Measurements from ENCODE around the gene ATAT1. TPM values are rescaled to one million over a fixed set of nuclear protein-coding genes. Genes with fewer than 3 reads are reported as not detected.
A peak's percentile ranks its signal among the peaks of the same experiment; 100 is the strongest.

Gene ATAT1
- total and polyA plus RNA-seq, 9 of the 15 experiments (the other 6 are each of a cell fraction or from before 2014, with no cell fraction given): 0.65 to 5.8 (median 1.6) TPM

GRCh38 chr6:30690403-30691207 is 63.9 kb downstream of the ATAT1 start, which contains the start of gene NRM (continued):
- TF ChIP-seq ZBTB40 (IDR thresholded peaks at IDR 0.05) (peak; percentile 76), ZBTB40 (CRISPR knock-in tag; IDR thresholded peaks at IDR 0.05) (no peak), TBP (optimal IDR thresholded peaks at IDR 0.05; ENCODE audit: low read depth, low read length) (peak; percentile 45), SREBF1 (IDR thresholded peaks at IDR 0.05; ENCODE audit: borderline replicate concordance, low read depth, low read length) (no peak), TFAM (CRISPR knock-in tag; conservative IDR thresholded peaks at IDR 0.05) (no peak), ZNF699 (CRISPR knock-in tag; IDR thresholded peaks at IDR 0.05; ENCODE audit: insufficient replicate concordance) (no peak), GATAD2B (IDR thresholded peaks at IDR 0.05; ENCODE audit: borderline replicate concordance) (no peak), MBD2 (IDR thresholded peaks at IDR 0.05; ENCODE audit: borderline replicate concordance, low read depth) (peak; percentile 49; the same call in 1 of the 2 replicates), CREB3L1 (IDR thresholded peaks at IDR 0.05; ENCODE audit: borderline replicate concordance, low read depth) (0 out of 2 replicates have a peak, but pooled peaks have one; percentile 13), ZNF586 (CRISPR knock-in tag; conservative IDR thresholded peaks at IDR 0.05) (no peak), MEIS2 (IDR thresholded peaks at IDR 0.05; ENCODE audit: partially characterized antibody) (no peak), PHTF2 (CRISPR knock-in tag; IDR thresholded peaks at IDR 0.05) (0 out of 2 replicates have a peak, but pooled peaks have one; percentile 37), SPI1 (IDR thresholded peaks at IDR 0.05; ENCODE audit: borderline replicate concordance, low read depth, low read length) (peak; percentile 82), MNT (conservative IDR thresholded peaks at IDR 0.05) (no peak)

All from K562 (cell line).